DND-41 (cell line): ENCODE results near the gene EGF.
A peak's percentile ranks its signal among the peaks of the same experiment; 100 is the strongest.

Experiments used
- ATAC-seq: fragments of 200-7000 bp; cut with Tn5 transposase; 3 replicates; pipeline ENCODE4 v1.9.1; 2021; ENCODE audit warnings: low read depth; ENCODE audit not compliant: insufficient read depth
- DNase-seq: peaks from one replicate; pipeline ENCODE4 v3.0.0-alpha.2; 2020
- H2AFZ ChIP-seq: 2 replicates; pipeline ENCODE4 v1.6.0; 2012; ENCODE audit warnings: low read depth, low read length
- H3K27ac ChIP-seq: 2 replicates; pipeline ENCODE4 v1.5.1; 2012; ENCODE audit warnings: low read length, inconsistent platforms
- H3K27me3 ChIP-seq: fragments of 200-600 bp; sonication (generic); 2 replicates; pipeline ENCODE4 v1.6.0; 2012; ENCODE audit warnings: low read length, mild to moderate bottlenecking, inconsistent platforms; ENCODE audit not compliant: insufficient read depth, poor library complexity
- H3K36me3 ChIP-seq: 2 replicates; pipeline ENCODE4 v1.5.1; 2012; ENCODE audit warnings: low read length, inconsistent platforms; ENCODE audit not compliant: insufficient read depth
- H3K4me1 ChIP-seq: 2 replicates; pipeline ENCODE4 v1.5.1; 2012; ENCODE audit warnings: mild to moderate bottlenecking, low read length; ENCODE audit not compliant: insufficient read depth
- H3K4me2 ChIP-seq: 2 replicates; pipeline ENCODE4 v1.6.0; 2012; ENCODE audit warnings: mild to moderate bottlenecking, moderate library complexity, low read length, inconsistent platforms; ENCODE audit not compliant: insufficient read depth
- H3K4me3 ChIP-seq, 2 experiments: fragments of 200-600 bp in 1 of 2; shearing (Covaris generic) in 1 of 2; 2 replicates each; pipeline ENCODE4 v1.5.1; 2012 to 2016; ENCODE audit warnings: inconsistent platforms in 2 of 2, low read length in 2 of 2, mild to moderate bottlenecking in 2 of 2, low read depth in 1 of 2, moderate library complexity in 1 of 2
- H3K79me2 ChIP-seq: 2 replicates; pipeline ENCODE4 v1.6.0; 2012; ENCODE audit warnings: low read length, inconsistent platforms; ENCODE audit not compliant: insufficient read depth
- H3K9ac ChIP-seq: 2 replicates; pipeline ENCODE4 v1.6.0; 2012; ENCODE audit warnings: low read depth, mild to moderate bottlenecking, inconsistent platforms, low read length, moderate library complexity
- H3K9me3 ChIP-seq: 2 replicates; pipeline ENCODE4 v1.5.1; 2012; ENCODE audit warnings: low read length, moderate library complexity, mild to moderate bottlenecking, inconsistent platforms; ENCODE audit not compliant: insufficient read depth, severe bottlenecking
- H4K20me1 ChIP-seq: 2 replicates; pipeline ENCODE4 v1.6.0; 2012; ENCODE audit warnings: low read length; ENCODE audit not compliant: insufficient read depth
- EZH2 ChIP-seq: IDR thresholded peaks from 3 replicates; pipeline ENCODE4 v1.6.1; 2012; ENCODE audit warnings: borderline replicate concordance, low read depth, mild to moderate bottlenecking, moderate library complexity, low read length, inconsistent platforms; ENCODE audit not compliant: severe bottlenecking
- TF ChIP-seq, protein P1 (sequence below): IDR thresholded peaks from 2 replicates; pipeline ENCODE4 v1.5.1; 2012; ENCODE audit warnings: borderline replicate concordance, low read length, moderate library complexity, mild to moderate bottlenecking; ENCODE audit not compliant: poor library complexity, severe bottlenecking; ENCODE audit errors: extremely low read depth

Gene EGF

DNA sequence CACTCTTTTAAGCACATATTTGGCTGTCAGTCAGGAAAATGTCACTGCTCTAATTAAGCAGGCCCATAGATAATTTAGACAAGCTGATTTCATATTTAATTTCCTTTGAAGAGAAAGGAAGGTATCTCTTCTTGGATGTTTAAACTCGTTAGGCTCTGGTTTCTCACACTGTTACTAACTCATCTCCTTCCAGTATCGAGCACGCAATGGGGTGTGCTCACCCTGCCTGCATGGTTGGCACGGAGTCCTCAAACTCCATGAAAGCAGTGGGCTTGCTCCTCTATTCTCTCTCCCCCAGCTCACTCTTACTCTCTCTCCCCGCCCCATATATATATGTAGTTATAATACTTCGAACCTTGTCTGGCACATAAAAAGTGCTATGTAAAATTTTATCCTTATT is 76.9 kb downstream of the EGF start:
- H4K20me1 ChIP-seq: no peaks in the 10 kb centered on the region
- no peak overlapping the region for H3K9ac ChIP-seq
- ATAC-seq (no peak), DNase-seq (no peak)
- no peaks in the 10 kb centered on the region for H3K4me1 ChIP-seq
- no peak overlapping the region for H2AFZ ChIP-seq
- no peaks in the 10 kb centered on the region for H3K79me2 ChIP-seq
- peaks cover 5% of the 10 kb centered on the region for H3K27me3 ChIP-seq
- no peak for TF ChIP-seq EZH2
- TF ChIP-seq, protein P1, sequence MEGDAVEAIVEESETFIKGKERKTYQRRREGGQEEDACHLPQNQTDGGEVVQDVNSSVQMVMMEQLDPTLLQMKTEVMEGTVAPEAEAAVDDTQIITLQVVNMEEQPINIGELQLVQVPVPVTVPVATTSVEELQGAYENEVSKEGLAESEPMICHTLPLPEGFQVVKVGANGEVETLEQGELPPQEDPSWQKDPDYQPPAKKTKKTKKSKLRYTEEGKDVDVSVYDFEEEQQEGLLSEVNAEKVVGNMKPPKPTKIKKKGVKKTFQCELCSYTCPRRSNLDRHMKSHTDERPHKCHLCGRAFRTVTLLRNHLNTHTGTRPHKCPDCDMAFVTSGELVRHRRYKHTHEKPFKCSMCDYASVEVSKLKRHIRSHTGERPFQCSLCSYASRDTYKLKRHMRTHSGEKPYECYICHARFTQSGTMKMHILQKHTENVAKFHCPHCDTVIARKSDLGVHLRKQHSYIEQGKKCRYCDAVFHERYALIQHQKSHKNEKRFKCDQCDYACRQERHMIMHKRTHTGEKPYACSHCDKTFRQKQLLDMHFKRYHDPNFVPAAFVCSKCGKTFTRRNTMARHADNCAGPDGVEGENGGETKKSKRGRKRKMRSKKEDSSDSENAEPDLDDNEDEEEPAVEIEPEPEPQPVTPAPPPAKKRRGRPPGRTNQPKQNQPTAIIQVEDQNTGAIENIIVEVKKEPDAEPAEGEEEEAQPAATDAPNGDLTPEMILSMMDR: no peak
- no peaks in the 10 kb centered on the region for H3K9me3 ChIP-seq
- no peaks in the 10 kb centered on the region for H3K36me3 ChIP-seq
- H3K4me2 ChIP-seq: no peak overlapping the region
- H3K27ac ChIP-seq: no peak overlapping the region
- H3K4me3 ChIP-seq: no peak overlapping the region

DNA sequence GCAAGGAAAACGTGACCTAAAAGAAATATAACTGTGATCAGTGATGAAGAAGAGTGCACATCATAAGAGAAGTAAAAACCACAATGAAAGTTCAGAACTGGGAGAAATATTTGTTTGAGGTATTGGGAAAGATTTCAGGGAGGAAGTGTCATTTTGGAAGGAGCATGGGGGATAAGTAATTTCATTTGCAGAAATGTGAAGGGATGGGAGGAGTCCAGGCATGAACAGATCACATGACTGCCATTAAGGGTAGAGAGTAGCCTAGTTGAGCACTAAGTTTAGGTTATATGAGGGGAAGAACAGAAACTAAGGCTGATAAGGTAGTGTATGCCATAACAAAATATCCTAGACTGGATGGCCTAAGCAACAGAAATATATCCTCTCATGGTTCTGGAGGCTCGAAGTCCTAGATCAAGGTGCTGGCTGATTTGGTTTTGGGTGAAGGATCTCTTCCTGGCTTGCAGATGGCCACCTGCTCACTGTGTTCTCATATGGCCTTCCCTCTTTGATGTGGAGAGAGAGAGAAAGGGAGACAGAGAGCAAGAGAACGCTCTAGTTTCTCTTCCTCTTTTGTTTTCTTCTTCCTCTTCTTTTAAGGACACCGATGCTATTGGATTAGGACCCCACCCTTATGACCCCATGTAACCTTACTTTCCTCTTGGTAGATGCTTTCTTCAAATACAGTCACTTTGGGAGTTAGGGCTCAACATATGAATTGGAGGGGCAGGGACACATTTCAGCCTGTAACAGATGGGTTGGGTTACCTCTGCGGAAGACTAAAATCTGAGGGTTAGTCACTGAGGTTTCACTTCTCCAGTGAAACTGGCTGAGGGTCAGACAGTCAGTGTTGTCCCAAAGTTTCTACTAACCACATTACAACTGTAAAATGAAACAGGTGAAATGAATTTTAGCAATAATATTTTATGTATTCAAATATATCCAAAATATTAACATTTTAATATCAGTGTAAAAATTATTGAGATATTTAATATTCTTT is 77.9 kb downstream of the EGF start:
- Histone ChIP-seq H3K79me2 (no peaks in the 10 kb centered on the region), H3K27ac (no peak overlapping the region), H3K9me3 (no peaks in the 10 kb centered on the region), H3K4me3 (no peak overlapping the region), H3K27me3 (peaks cover 3% of the 10 kb centered on the region), H2AFZ (no peak overlapping the region), H4K20me1 (no peaks in the 10 kb centered on the region), H3K36me3 (no peaks in the 10 kb centered on the region), H3K4me2 (no peak overlapping the region), H3K4me1 (no peaks in the 10 kb centered on the region), H3K9ac (no peak overlapping the region)
- DNase-seq: peak; percentile 21
- TF ChIP-seq EZH2: no peak
- ATAC-seq: peak; percentile 73; the same call in 2 of the 3 replicates

DNA sequence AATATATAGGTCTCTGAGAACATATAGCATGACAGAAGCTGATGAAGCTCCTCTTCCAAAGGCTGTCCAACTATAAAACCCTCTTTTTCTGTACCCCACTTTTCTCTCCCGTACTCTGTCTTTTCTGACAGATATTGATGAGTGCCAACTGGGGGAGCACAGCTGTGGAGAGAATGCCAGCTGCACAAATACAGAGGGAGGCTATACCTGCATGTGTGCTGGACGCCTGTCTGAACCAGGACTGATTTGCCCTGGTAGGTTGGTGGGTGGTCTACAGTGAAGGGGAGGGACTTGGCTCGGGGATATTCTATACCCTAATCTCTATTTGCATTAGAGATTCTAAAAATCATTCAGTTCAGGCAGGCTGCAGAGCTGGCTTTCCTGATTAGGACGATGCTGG is 80.4 kb downstream of the EGF start:
- H3K79me2 ChIP-seq: no peaks in the 10 kb centered on the region
- H3K27ac ChIP-seq: no peak overlapping the region
- peaks cover 3% of the 10 kb centered on the region for H3K27me3 ChIP-seq
- H4K20me1 ChIP-seq: no peaks in the 10 kb centered on the region
- TF ChIP-seq, protein P1: no peak
- TF ChIP-seq EZH2: no peak
- no peak overlapping the region for H2AFZ ChIP-seq
- H3K4me3 ChIP-seq: no peak overlapping the region
- ATAC-seq (no peak), DNase-seq (no peak)
- no peak overlapping the region for H3K9ac ChIP-seq
- H3K36me3 ChIP-seq: no peaks in the 10 kb centered on the region
- H3K4me2 ChIP-seq: no peak overlapping the region
- H3K9me3 ChIP-seq: no peaks in the 10 kb centered on the region
- H3K4me1 ChIP-seq: no peaks in the 10 kb centered on the region

DNA sequence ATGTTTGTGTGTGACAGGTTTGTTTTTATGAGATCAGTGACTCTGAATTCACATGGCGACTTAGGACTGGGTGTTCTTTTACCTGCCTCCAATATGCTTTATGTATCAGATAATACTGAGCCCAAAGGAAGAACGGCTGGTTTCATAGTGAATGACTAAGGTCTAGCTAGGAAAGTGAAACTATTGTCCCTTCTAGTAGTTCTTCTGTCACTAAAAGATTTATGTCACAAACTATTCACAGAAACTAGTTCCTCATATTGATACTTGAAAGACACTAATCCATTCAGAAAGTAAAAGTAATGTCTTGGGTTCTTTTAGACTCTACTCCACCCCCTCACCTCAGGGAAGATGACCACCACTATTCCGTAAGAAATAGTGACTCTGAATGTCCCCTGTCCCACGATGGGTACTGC is 81.7 kb downstream of the EGF start:
- DNase-seq (no peak), ATAC-seq (no peak)
- no peaks in the 10 kb centered on the region for H3K27me3 ChIP-seq
- H3K4me1 ChIP-seq: peaks cover 4% of the 10 kb centered on the region
- H3K27ac ChIP-seq: no peak overlapping the region
- TF ChIP-seq, protein P1: no peak
- TF ChIP-seq EZH2: no peak
- H3K79me2 ChIP-seq: no peaks in the 10 kb centered on the region
- no peaks in the 10 kb centered on the region for H3K9me3 ChIP-seq
- H3K4me2 ChIP-seq: no peak overlapping the region
- H4K20me1 ChIP-seq: no peaks in the 10 kb centered on the region
- H3K9ac ChIP-seq: no peak overlapping the region
- no peaks in the 10 kb centered on the region for H3K36me3 ChIP-seq
- H3K4me3 ChIP-seq: no peak overlapping the region
- H2AFZ ChIP-seq: no peak overlapping the region
